HFFc6 (cell line): ENCODE measurements around the gene HNRNPA3. TPM values are rescaled to one million over a fixed set of nuclear protein-coding genes. Genes with fewer than 3 reads are reported as not detected.

Experiments used
- DNase-seq: peaks from one replicate; pipeline ENCODE4 v3.0.0-alpha.2; 2018
- H3K27ac Mint-ChIP-seq: 2 replicates; pipeline ENCODE4 v1.8.0; 2020; ENCODE audit warnings: mild to moderate bottlenecking, mixed read lengths
- H3K27me3 Mint-ChIP-seq: 2 replicates; pipeline ENCODE4 v1.8.0; 2021; ENCODE audit warnings: mild to moderate bottlenecking, moderate library complexity, mixed read lengths; ENCODE audit not compliant: insufficient read depth
- H3K36me3 Mint-ChIP-seq: 2 replicates; pipeline ENCODE4 v1.8.0; 2021; ENCODE audit warnings: low read depth, mixed read lengths
- H3K4me1 Mint-ChIP-seq: 2 replicates; pipeline ENCODE4 v1.8.0; 2020; ENCODE audit warnings: low read depth, mixed read lengths
- H3K4me3 Mint-ChIP-seq: 2 replicates; pipeline ENCODE4 v1.8.0; 2020; ENCODE audit warnings: mild to moderate bottlenecking, moderate library complexity, mixed read lengths
- H3K9me3 Mint-ChIP-seq: 2 replicates; pipeline ENCODE4 v1.8.0; 2020; ENCODE audit warnings: mild to moderate bottlenecking, mixed read lengths
- total RNA-seq, 6 experiments: library from RNA; stranded (reverse); fragmentation: NEBNext Ultra II Directional; extraction: Animal tissue kit (Norgen Biotek cat#: 25700); gene quantifications; 2 replicates in 1 of 6; 3 replicates in 5 of 6; pipeline ENCODE4 v1.2.3, GENCODE V29; 2021
- TF ChIP-seq, protein P1 (sequence below): fragments of 200-600 bp; sonication (generic); IDR thresholded peaks from 2 replicates; pipeline ENCODE4 v1.5.0; 2021; ENCODE audit warnings: antibody characterized with exemption, mild to moderate bottlenecking

HNRNPA3 gene
- total RNA-seq, 6 experiments from 2014 or later = 165 to 253 (median 205) TPM

DNA sequence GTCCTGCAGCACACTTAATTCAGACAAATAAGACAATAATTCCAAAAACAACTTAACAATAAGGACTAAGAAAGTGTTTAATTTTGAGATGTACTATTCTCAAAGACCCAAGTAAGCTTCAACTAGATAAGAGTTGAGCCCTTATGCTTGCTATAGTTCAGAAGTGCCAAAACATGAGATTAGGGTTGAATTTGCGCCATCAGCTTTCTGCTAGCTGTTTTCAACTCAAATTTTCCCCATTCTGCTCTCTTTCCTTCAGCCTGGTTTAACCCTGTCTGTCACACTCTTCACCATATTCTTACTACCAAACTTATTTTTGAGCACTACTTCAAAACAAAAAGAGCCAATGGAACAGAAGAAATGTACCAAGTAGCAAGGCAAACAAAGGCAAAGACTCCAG lies 47.8 kb downstream of the HNRNPA3 start:
- H3K27me3 Mint-ChIP-seq = peaks cover 2% of the 10 kb centered on the region; the same call in 1 of the 2 replicates
- peak overlapping the region; percentile 34; the same call in 1 of the 2 replicates for H3K27ac Mint-ChIP-seq
- peaks cover 41% of the 10 kb centered on the region for H3K36me3 Mint-ChIP-seq
- no peak for DNase-seq
- H3K4me1 Mint-ChIP-seq = peaks cover 49% of the 10 kb centered on the region
- H3K9me3 Mint-ChIP-seq = 0 out of 2 replicates have a peak, but pooled peaks cover 6% of the 10 kb centered on the region
- H3K4me3 Mint-ChIP-seq = peak overlapping the region; percentile 94
- TF ChIP-seq, protein P1, sequence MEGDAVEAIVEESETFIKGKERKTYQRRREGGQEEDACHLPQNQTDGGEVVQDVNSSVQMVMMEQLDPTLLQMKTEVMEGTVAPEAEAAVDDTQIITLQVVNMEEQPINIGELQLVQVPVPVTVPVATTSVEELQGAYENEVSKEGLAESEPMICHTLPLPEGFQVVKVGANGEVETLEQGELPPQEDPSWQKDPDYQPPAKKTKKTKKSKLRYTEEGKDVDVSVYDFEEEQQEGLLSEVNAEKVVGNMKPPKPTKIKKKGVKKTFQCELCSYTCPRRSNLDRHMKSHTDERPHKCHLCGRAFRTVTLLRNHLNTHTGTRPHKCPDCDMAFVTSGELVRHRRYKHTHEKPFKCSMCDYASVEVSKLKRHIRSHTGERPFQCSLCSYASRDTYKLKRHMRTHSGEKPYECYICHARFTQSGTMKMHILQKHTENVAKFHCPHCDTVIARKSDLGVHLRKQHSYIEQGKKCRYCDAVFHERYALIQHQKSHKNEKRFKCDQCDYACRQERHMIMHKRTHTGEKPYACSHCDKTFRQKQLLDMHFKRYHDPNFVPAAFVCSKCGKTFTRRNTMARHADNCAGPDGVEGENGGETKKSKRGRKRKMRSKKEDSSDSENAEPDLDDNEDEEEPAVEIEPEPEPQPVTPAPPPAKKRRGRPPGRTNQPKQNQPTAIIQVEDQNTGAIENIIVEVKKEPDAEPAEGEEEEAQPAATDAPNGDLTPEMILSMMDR = no peak

DNA sequence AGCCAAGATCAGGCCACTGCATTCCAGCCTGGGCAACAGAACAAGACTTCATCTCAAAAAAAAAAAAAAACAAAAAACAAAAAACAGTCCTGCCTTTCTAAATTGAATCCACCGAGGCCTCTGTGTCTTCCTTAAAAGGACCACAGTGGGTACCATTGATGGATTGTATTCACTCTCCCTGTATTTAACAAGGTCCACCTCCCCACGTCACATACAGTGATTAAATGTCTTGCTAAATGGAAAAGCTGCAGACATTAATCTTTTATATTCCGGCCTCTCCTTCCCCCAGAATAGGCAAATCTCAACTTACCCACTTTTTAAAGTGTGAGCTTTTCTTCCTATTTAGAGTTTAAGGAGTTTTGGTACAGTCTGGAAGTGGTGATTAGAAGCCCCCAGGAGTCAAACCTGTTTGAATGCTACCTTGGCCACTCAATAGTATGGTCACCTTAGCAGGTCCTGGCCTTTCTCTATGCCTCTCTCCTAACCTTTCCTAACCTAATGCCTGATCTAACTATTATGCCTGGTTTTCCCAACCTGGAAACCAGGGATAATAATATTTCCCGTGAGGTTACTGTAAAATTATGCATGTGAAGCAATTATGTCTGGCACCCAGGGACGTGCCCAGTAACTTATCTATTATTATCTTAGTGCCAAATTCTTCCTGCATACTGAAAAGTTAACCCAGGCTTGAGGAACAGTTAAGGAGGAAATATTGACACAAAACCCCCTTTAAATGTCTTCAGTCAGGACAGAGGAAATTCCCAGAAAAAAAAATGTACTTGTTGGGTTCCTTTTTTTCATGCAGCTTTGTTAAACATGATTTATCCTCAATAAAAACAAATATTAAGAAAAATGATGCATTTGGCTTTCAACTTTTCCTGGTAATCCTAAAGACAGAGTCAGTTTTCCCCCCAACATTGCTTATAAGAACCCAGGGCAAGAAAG lies 48.8 kb downstream of the HNRNPA3 start:
- H3K36me3 Mint-ChIP-seq = peaks cover 41% of the 10 kb centered on the region
- H3K4me1 Mint-ChIP-seq = peaks cover 49% of the 10 kb centered on the region
- peak overlapping the region; percentile 94 for H3K4me3 Mint-ChIP-seq
- peaks cover 2% of the 10 kb centered on the region; the same call in 1 of the 2 replicates for H3K27me3 Mint-ChIP-seq
- DNase-seq = no peak
- H3K27ac Mint-ChIP-seq = peak overlapping the region; percentile 93
- 0 out of 2 replicates have a peak, but pooled peaks cover 6% of the 10 kb centered on the region for H3K9me3 Mint-ChIP-seq
- TF ChIP-seq, protein P1 = no peak

DNA sequence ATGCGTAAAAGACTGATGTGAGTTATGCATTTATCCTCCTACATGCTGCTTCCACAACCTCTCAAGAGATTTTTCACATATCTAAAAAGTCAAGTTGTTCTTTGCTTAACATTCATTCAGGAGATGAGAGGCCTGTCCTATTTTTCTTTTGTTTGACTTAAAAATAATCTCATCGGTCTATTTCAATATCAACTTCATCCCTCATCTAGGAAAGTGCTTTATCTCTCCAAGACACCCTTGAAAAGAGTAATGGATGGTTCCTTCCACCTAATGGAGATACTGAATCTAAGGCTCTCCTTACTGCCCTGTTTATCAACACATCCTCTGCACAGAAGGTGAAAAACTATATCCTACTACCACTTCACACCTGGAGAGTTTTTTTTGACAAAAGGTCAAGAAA lies 49.5 kb downstream of the HNRNPA3 start:
- H3K36me3 Mint-ChIP-seq = peaks cover 40% of the 10 kb centered on the region
- peak overlapping the region; percentile 94 for H3K4me3 Mint-ChIP-seq
- peaks cover 2% of the 10 kb centered on the region; the same call in 1 of the 2 replicates for H3K27me3 Mint-ChIP-seq
- TF ChIP-seq, protein P1 = no peak
- 0 out of 2 replicates have a peak, but pooled peaks cover 6% of the 10 kb centered on the region for H3K9me3 Mint-ChIP-seq
- no peak for DNase-seq
- peak overlapping the region; percentile 93 for H3K27ac Mint-ChIP-seq
- peaks cover 49% of the 10 kb centered on the region for H3K4me1 Mint-ChIP-seq

DNA sequence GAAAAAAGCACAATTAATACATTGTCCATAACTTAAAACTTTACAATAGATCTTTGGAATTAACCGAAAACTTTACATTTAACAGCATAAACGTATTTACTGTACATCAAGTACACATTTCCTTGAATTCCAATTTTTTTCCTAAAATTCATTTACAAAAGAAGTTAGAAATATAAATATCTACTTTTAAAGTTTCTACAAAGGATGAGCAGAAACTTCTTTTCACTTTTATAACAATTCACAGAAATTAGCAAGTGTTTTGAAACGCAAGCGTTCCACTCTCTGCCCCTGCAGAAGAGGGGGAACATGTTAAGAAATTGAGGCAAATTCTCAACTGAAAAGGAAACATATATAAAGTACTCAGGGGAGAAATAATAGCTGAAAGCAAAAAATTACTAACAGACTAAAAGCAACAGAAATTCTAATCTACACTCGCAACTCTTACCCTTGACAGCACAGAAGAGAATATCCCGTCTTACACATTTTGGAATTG lies 50.4 kb downstream of the HNRNPA3 start:
- H3K4me1 Mint-ChIP-seq = peaks cover 45% of the 10 kb centered on the region
- peaks cover 31% of the 10 kb centered on the region for H3K36me3 Mint-ChIP-seq

More for the DNA sequence above, 50.4 kb downstream of the HNRNPA3 start:
- H3K4me3 Mint-ChIP-seq = peak overlapping the region; percentile 94
- no peak for DNase-seq
- peak overlapping the region; percentile 93 for H3K27ac Mint-ChIP-seq
- TF ChIP-seq, protein P1 = no peak
- H3K9me3 Mint-ChIP-seq = 0 out of 2 replicates have a peak, but pooled peaks cover 4% of the 10 kb centered on the region
- peaks cover 2% of the 10 kb centered on the region; the same call in 1 of the 2 replicates for H3K27me3 Mint-ChIP-seq
